ENCODE results near the gene EVI5. TPM values are rescaled to one million over a fixed set of nuclear protein-coding genes. Genes with fewer than 3 reads are reported as not detected.
"Not testable (repeated sequence)": the region's sequence is repeated elsewhere in the genome, so short reads cannot be mapped to it uniquely, and the experiment has no call there.

The EVI5 gene
- total RNA-seq, 3 donors from 2014 or later = 28.0 to 38.7 (median 31.2) TPM

- H3K4me1 ChIP-seq = no peaks in the 10 kb centered on the region
- intact Hi-C loops (cut with DNase I; ENCODE audit: low total_unique reads) = no loop called here
- TF ChIP-seq POLR2A (IDR thresholded peaks at IDR 0.05) (no peak), POLR2AphosphoS5 (IDR thresholded peaks at IDR 0.05) (no peak), CTCF (IDR thresholded peaks at IDR 0.05) (no peak)
Measured at GRCh38 chr1:92774407-92774806, 10.5 kb downstream of the EVI5 start.

GRCh38 chr1:92773749-92774148 is 11.2 kb downstream of the EVI5 start:
- H3K27me3 ChIP-seq = not testable (repeated sequence)

More at GRCh38 chr1:92774407-92774806, 10.5 kb downstream of the EVI5 start:
- no peaks in the 10 kb centered on the region for H3K9me3 ChIP-seq
- H3K4me3 ChIP-seq = no peak overlapping the region
- no peaks in the 10 kb centered on the region for H3K27me3 ChIP-seq
- no peak overlapping the region for H3K27ac ChIP-seq
- H3K36me3 ChIP-seq = no peaks in the 10 kb centered on the region
- no peak for DNase-seq (ENCODE audit: low spot score in 2 of 2)

GRCh38 chr1:92769856-92770255 is 15.1 kb downstream of the EVI5 start:
- Histone ChIP-seq H3K36me3 (no peaks in the 10 kb centered on the region), H3K4me3 (no peak overlapping the region), H3K9me3 (no peaks in the 10 kb centered on the region), H3K27me3 (no peaks in the 10 kb centered on the region), H3K27ac (no peak overlapping the region), H3K4me1 (no peaks in the 10 kb centered on the region)
- no peak for TF ChIP-seq POLR2AphosphoS5 (IDR thresholded peaks at IDR 0.05)
- no peak for TF ChIP-seq POLR2A (IDR thresholded peaks at IDR 0.05)
- DNase-seq (ENCODE audit: low spot score in 2 of 2) = no peak
- intact Hi-C loops (cut with DNase I; ENCODE audit: low total_unique reads) = no loop called here

More at GRCh38 chr1:92773749-92774148, 11.2 kb downstream of the EVI5 start:
- H3K4me3 ChIP-seq; DNase-seq (ENCODE audit: low spot score in 2 of 2); intact Hi-C loops (cut with DNase I; ENCODE audit: low total_unique reads); H3K27ac ChIP-seq; H3K9me3 ChIP-seq; H3K36me3 ChIP-seq; H3K4me1 ChIP-seq: not testable (repeated sequence)

GRCh38 chr1:92768915-92769314 is 16.0 kb downstream of the EVI5 start:
- no peak for DNase-seq (ENCODE audit: low spot score in 2 of 2)
- Histone ChIP-seq H3K9me3 (no peaks in the 10 kb centered on the region), H3K36me3 (no peaks in the 10 kb centered on the region), H3K27me3 (no peaks in the 10 kb centered on the region), H3K4me3 (no peak overlapping the region), H3K4me1 (no peaks in the 10 kb centered on the region), H3K27ac (no peak overlapping the region)
- no peak for TF ChIP-seq CTCF (IDR thresholded peaks at IDR 0.05)
- no peak for TF ChIP-seq POLR2AphosphoS5 (IDR thresholded peaks at IDR 0.05)
- no peak for TF ChIP-seq POLR2A (IDR thresholded peaks at IDR 0.05)
- intact Hi-C loops (cut with DNase I; ENCODE audit: low total_unique reads) = no loop called here

GRCh38 chr1:92768296-92768695 is 16.6 kb downstream of the EVI5 start:
- no peaks in the 10 kb centered on the region for H3K9me3 ChIP-seq
- H3K27ac ChIP-seq = no peak overlapping the region
- no peak for DNase-seq (ENCODE audit: low spot score in 2 of 2)
- no peak for TF ChIP-seq CTCF (IDR thresholded peaks at IDR 0.05)
- no peak for TF ChIP-seq POLR2AphosphoS5 (IDR thresholded peaks at IDR 0.05)
- TF ChIP-seq POLR2A (IDR thresholded peaks at IDR 0.05) = no peak
- intact Hi-C loops (cut with DNase I; ENCODE audit: low total_unique reads) = no loop called here
- no peaks in the 10 kb centered on the region for H3K27me3 ChIP-seq
- no peaks in the 10 kb centered on the region for H3K4me1 ChIP-seq
- no peak overlapping the region for H3K4me3 ChIP-seq
- no peaks in the 10 kb centered on the region for H3K36me3 ChIP-seq

GRCh38 chr1:92764116-92764515 is 20.8 kb downstream of the EVI5 start:
- DNase-seq (ENCODE audit: low spot score in 2 of 2) = no peak
- Histone ChIP-seq H3K9me3 (no peaks in the 10 kb centered on the region), H3K36me3 (no peaks in the 10 kb centered on the region), H3K27me3 (no peaks in the 10 kb centered on the region), H3K27ac (no peak overlapping the region), H3K4me3 (no peak overlapping the region), H3K4me1 (no peaks in the 10 kb centered on the region)
- intact Hi-C loops (cut with DNase I; ENCODE audit: low total_unique reads) = no loop called here
- TF ChIP-seq POLR2A (IDR thresholded peaks at IDR 0.05) = no peak
- no peak for TF ChIP-seq CTCF (IDR thresholded peaks at IDR 0.05)
- TF ChIP-seq POLR2AphosphoS5 (IDR thresholded peaks at IDR 0.05) = no peak

All from breast epithelium (tissue), 4 donors.